Measurements from ENCODE around the gene TNFRSF4. TPM values are rescaled to one million over a fixed set of nuclear protein-coding genes. Genes with fewer than 3 reads are reported as not detected.

The TNFRSF4 gene
- total and polyA plus RNA-seq, 4 experiments from 2014 or later: 13.5 to 75.1 (median 39.3) TPM

DNA sequence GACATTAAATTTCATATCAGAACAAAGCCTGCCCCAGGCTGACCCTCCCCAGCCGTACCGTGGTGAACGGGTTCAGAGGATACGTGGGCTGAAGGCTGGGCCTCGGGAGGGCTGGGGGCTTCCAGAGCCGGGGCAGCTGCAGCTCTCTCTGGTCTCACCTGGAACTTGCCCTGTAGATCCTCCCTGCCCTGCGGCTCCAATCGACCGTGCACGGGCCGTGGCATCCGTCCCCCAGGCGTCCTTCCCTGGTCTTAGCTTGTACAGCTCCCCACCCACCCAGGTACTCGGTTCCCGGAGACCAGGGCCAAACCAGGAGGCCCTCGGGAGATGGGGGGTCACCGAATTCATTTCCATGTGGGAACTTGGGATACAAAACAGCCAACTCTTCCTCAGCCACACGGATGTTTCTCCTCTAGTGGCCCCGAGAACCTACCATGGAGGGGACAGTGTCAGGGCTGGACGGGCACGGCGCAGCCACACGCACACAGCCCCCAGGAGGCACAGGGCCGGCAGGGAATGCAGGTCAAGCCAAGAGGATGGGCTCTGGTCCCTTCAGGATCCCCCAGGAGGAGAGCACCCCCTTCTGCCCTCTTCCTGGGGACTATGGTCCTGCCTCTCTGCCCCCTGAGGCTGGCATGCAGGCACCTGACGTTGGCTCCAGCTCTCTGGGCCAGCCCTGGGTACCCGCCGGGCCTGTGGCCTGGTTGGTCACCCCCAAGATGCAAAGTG lies 21.2 kb upstream of the TNFRSF4 start:
- H3K27ac Mint-ChIP-seq: peak overlapping the region in 1 of 7 donors; percentile 55
- peaks cover 0 to 15% of the 10 kb centered on the region in 2 donors for H3K36me3 Mint-ChIP-seq
- ChIA-PET CTCF (ENCODE audit: partially characterized antibody) (no interaction called here), POLR2A (ENCODE audit: partially characterized antibody) (no interaction called here)
- no peak overlapping the region for H3K27ac ChIP-seq (ENCODE audit: low read depth, low read length)
- no peak for DNase-seq
- H3K4me1 Mint-ChIP-seq: peaks cover 10 to 31% (median 21%) of the 10 kb centered on the region in 4 donors
- H3K27me3 Mint-ChIP-seq: no peaks in the 10 kb centered on the region
- H3K4me1 ChIP-seq (ENCODE audit: insufficient read depth, low read length): peaks cover 29% of the 10 kb centered on the region
- H3K4me3 Mint-ChIP-seq: peak overlapping the region in 2 of 8 donors; percentile 43 to 70
- intact Hi-C loops (cut with micrococcal nuclease): no loop called here
- no peak overlapping the region for H3K4me3 ChIP-seq (ENCODE audit: low read length in 2 of 2)
- no peaks in the 10 kb centered on the region for H3K36me3 ChIP-seq (ENCODE audit: insufficient read depth, low read length)
- H3K9me3 Mint-ChIP-seq: peaks cover 0 to 4% (median 0%) of the 10 kb centered on the region in 8 donors
- no peaks in the 10 kb centered on the region for H3K9me3 ChIP-seq (ENCODE audit: control insufficient read depth in 1 of 2, low read length in 2 of 2)
- no peaks in the 10 kb centered on the region for H3K27me3 ChIP-seq (ENCODE audit: insufficient read depth, low read length)

DNA sequence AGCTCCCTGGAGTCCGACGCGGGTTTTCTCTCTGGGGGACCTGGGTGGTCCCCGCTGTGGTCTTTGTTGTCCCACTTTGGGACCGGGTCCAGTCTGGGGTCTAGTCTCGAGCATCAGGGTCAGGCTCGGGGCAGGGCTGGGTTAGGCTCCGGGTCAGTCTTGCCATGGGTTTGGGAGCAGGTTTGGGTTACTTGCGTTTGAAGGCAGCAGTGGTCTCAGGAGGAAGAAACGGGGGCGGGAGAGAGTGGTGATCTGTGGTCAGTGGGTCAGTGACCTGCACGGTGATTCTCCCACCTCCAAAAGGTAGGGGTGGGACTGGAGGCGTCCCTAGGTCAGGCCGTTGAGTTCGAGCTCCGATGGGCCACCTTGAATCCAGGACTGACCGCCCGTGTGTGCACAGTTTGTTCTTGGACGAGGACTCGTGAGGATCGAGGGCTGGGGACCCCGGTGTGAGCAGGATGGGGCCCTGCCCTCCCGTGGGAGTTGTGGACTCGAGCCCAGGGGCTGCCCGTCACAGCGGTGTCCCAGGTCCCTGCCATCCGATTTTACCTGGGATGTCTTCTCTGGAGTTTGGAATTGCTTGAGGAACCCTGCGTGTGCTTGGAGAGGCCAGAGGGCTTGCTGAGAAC lies 20.3 kb upstream of the TNFRSF4 start:
- no peak overlapping the region for H3K4me3 ChIP-seq (ENCODE audit: low read length in 2 of 2)
- no peaks in the 10 kb centered on the region for H3K36me3 ChIP-seq (ENCODE audit: insufficient read depth, low read length)
- H3K27ac Mint-ChIP-seq: peak overlapping the region in 5 of 7 donors; percentile 18 to 60 (median 37)
- H3K27ac ChIP-seq (ENCODE audit: low read depth, low read length): no peak overlapping the region
- CTCF ChIA-PET (ENCODE audit: partially characterized antibody): interaction anchor here (1.0 kb wide), 1 partner anchor 112 kb away, joined by 3 read pairs; no protein-coding TSS in a partner anchor
- peaks cover 5 to 21% of the 10 kb centered on the region in 2 donors for H3K36me3 Mint-ChIP-seq
- H3K27me3 Mint-ChIP-seq: no peaks in the 10 kb centered on the region
- no peaks in the 10 kb centered on the region for H3K9me3 ChIP-seq (ENCODE audit: control insufficient read depth in 1 of 2, low read length in 2 of 2)
- peaks cover 38% of the 10 kb centered on the region for H3K4me1 ChIP-seq (ENCODE audit: insufficient read depth, low read length)
- H3K4me1 Mint-ChIP-seq: peaks cover 15 to 40% (median 28%) of the 10 kb centered on the region in 4 donors
- DNase-seq: no peak
- POLR2A ChIA-PET (ENCODE audit: partially characterized antibody): no interaction called here
- intact Hi-C loops (cut with micrococcal nuclease): loop anchor here (5.0 kb wide), 1 partner anchor 97 kb away; no protein-coding TSS in a partner anchor
- no peaks in the 10 kb centered on the region for H3K27me3 ChIP-seq (ENCODE audit: insufficient read depth, low read length)
- peak overlapping the region; percentile 34 to 85 (median 75) for H3K4me3 Mint-ChIP-seq
- H3K9me3 Mint-ChIP-seq: peaks cover 0 to 4% (median 0%) of the 10 kb centered on the region in 8 donors

DNA sequence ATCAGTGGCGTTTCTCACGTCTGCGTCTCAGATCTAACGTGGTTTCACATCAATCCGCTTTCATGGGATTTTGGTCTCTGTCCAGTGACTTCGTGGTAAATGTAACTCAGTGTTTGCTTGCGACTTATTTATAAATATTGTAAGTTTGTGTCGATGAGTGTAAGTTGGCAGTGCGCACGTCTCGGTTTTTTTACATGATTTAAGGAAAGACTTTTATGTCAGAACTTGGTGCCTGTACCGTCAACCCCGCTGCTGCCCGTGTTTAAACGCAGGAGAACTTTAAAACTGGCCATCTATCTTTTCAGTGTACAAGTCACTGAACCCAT lies 19.6 kb upstream of the TNFRSF4 start:
- intact Hi-C loops (cut with micrococcal nuclease): loop anchor here (5.0 kb wide), 1 partner anchor 96 kb away; no protein-coding TSS in a partner anchor
- POLR2A ChIA-PET (ENCODE audit: partially characterized antibody): interaction anchor here (1.5 kb wide), 1 partner anchor 166 kb away, joined by 3 read pairs; the partner anchor contains the start of gene CCNL2
- DNase-seq: no peak

DNA sequence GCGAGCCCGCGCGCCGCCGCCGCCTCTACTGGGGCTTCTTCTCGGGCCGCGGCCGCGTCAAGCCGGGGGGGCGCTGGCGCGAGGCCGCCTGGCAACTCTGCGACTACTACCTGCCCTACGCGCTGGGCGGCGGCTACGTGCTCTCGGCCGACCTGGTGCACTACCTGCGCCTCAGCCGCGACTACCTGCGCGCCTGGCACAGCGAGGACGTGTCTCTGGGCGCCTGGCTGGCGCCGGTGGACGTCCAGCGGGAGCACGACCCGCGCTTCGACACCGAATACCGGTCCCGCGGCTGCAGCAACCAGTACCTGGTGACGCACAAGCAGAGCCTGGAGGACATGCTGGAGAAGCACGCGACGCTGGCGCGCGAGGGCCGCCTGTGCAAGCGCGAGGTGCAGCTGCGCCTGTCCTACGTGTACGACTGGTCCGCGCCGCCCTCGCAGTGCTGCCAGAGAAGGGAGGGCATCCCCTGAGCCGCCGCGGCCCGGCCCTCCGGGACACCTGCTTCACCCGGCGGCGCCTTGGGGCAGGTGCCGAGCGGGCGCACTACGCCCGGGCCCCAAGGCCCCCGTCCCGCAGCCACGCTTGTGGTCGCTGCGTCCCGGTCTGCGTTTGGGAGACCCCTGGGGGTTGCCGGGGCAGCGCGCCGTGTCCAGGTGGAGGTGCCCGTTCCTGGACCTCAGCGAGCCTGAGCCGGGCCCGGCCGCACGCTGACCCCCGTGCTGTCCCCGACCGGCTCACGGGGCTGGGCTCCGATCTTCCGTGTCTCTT lies 19.0 kb upstream of the TNFRSF4 start:
- Mint-ChIP-seq H3K36me3 (peaks cover 5 to 27% of the 10 kb centered on the region in 2 donors), H3K9me3 (peaks cover 0 to 4% (median 0%) of the 10 kb centered on the region in 8 donors), H3K4me1 (peaks cover 15 to 49% (median 30%) of the 10 kb centered on the region in 4 donors), H3K4me3 (peak overlapping the region; percentile 65 to 85 (median 78)), H3K27me3 (no peaks in the 10 kb centered on the region), H3K27ac (peak overlapping the region; percentile 47 to 88 (median 71))
- no peak for DNase-seq
- Histone ChIP-seq H3K27me3 (ENCODE audit: insufficient read depth, low read length) (no peaks in the 10 kb centered on the region), H3K9me3 (ENCODE audit: control insufficient read depth in 1 of 2, low read length in 2 of 2) (no peaks in the 10 kb centered on the region), H3K4me1 (ENCODE audit: insufficient read depth, low read length) (peaks cover 39% of the 10 kb centered on the region), H3K27ac (ENCODE audit: low read depth, low read length) (no peak overlapping the region), H3K4me3 (ENCODE audit: low read length in 2 of 2) (no peak overlapping the region), H3K36me3 (ENCODE audit: insufficient read depth, low read length) (peaks cover 12% of the 10 kb centered on the region)
- CTCF ChIA-PET (ENCODE audit: partially characterized antibody): no interaction called here
- POLR2A ChIA-PET (ENCODE audit: partially characterized antibody): interaction anchor here (1.1 to 2.4 kb wide), 5 partner anchors 16 to 166 kb away, joined by 3 to 19 read pairs (median 3); partner anchors contain the start of genes CCNL2 and TNFRSF18
- intact Hi-C loops (cut with micrococcal nuclease): loop anchor here (1.0 to 5.0 kb wide), 3 partner anchors 40 to 96 kb away; partner anchors contain the start of genes PUSL1 and UBE2J2

More for the DNA sequence above, 19.6 kb upstream of the TNFRSF4 start:
- Histone ChIP-seq H3K4me3 (ENCODE audit: low read length in 2 of 2) (no peak overlapping the region), H3K27ac (ENCODE audit: low read depth, low read length) (no peak overlapping the region), H3K36me3 (ENCODE audit: insufficient read depth, low read length) (peaks cover 7% of the 10 kb centered on the region), H3K9me3 (ENCODE audit: control insufficient read depth in 1 of 2, low read length in 2 of 2) (no peaks in the 10 kb centered on the region), H3K27me3 (ENCODE audit: insufficient read depth, low read length) (no peaks in the 10 kb centered on the region), H3K4me1 (ENCODE audit: insufficient read depth, low read length) (peaks cover 39% of the 10 kb centered on the region)
- peaks cover 0 to 4% (median 0%) of the 10 kb centered on the region in 8 donors for H3K9me3 Mint-ChIP-seq
- no peaks in the 10 kb centered on the region for H3K27me3 Mint-ChIP-seq
- peak overlapping the region; percentile 65 to 85 (median 78) for H3K4me3 Mint-ChIP-seq
- peak overlapping the region in 6 of 7 donors; percentile 47 to 88 (median 74) for H3K27ac Mint-ChIP-seq
- CTCF ChIA-PET (ENCODE audit: partially characterized antibody): interaction anchor here (1.0 kb wide), 1 partner anchor 111 kb away, joined by 3 read pairs; no protein-coding TSS in a partner anchor
- H3K36me3 Mint-ChIP-seq: peaks cover 5 to 27% of the 10 kb centered on the region in 2 donors
- H3K4me1 Mint-ChIP-seq: peaks cover 15 to 48% (median 30%) of the 10 kb centered on the region in 4 donors

DNA sequence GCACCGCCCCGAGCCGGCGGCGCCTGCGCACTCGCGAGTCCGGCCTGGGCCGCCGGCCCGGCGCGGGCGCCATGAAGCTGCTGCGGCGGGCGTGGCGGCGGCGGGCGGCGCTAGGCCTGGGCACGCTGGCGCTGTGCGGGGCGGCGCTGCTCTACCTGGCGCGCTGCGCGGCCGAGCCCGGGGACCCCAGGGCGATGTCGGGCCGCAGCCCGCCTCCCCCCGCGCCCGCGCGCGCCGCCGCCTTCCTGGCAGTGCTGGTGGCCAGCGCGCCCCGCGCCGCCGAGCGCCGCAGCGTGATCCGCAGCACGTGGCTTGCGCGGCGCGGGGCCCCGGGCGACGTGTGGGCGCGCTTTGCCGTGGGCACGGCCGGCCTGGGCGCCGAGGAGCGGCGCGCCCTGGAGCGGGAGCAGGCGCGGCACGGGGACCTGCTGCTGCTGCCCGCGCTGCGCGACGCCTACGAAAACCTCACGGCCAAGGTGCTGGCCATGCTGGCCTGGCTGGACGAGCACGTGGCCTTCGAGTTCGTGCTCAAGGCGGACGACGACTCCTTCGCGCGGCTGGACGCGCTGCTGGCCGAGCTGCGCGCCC lies 18.3 kb upstream of the TNFRSF4 start, which contains the start of gene B3GALT6:
B3GALT6 (plus strand) TSS at position 30 of the 588 bp plus-strand sequence; CDS start at position 72, 42 bp downstream.
- Mint-ChIP-seq H3K9me3 (peaks cover 0 to 4% (median 0%) of the 10 kb centered on the region in 8 donors), H3K27me3 (no peaks in the 10 kb centered on the region), H3K4me3 (peak within 1 kb of the TSS; percentile 93 to 96 (median 94)), H3K27ac (peak within 1 kb of the TSS; percentile 92 to 96 (median 95)), H3K36me3 (peaks cover 5 to 27% of the 10 kb centered on the region in 2 donors), H3K4me1 (peaks cover 15 to 49% (median 30%) of the 10 kb centered on the region in 4 donors)
- POLR2A ChIA-PET (ENCODE audit: partially characterized antibody): interaction anchor here (0.6 to 2.4 kb wide), 11 partner anchors 15 to 167 kb away, joined by 3 to 19 read pairs (median 4); partner anchors contain the start of genes AURKAIP1, CCNL2, TNFRSF18 and UBE2J2
- Histone ChIP-seq H3K4me1 (ENCODE audit: insufficient read depth, low read length) (peaks cover 39% of the 10 kb centered on the region), H3K27ac (ENCODE audit: low read depth, low read length) (peak within 1 kb of the TSS; percentile 96), H3K27me3 (ENCODE audit: insufficient read depth, low read length) (no peaks in the 10 kb centered on the region), H3K9me3 (ENCODE audit: control insufficient read depth in 1 of 2, low read length in 2 of 2) (no peaks in the 10 kb centered on the region), H3K36me3 (ENCODE audit: insufficient read depth, low read length) (peaks cover 17% of the 10 kb centered on the region), H3K4me3 (ENCODE audit: low read length in 2 of 2) (peak within 1 kb of the TSS; percentile 67 to 92)
- no peak for DNase-seq
- CTCF ChIA-PET (ENCODE audit: partially characterized antibody): no interaction called here
- intact Hi-C loops (cut with micrococcal nuclease): loop anchor here (1.0 to 5.0 kb wide), 3 partner anchors 41 to 95 kb away; partner anchors contain the start of genes PUSL1 and UBE2J2

Data from CD4-positive, alpha-beta memory T cell (primary cell).